Natural killer cell treated with Interleukin-12 subunit alpha and Interleukin-12 subunit beta and Interleukin-15 and Interleukin-18, amount 100 ng/mL, for 72 hours (primary cell): ENCODE results near the gene HHAT. TPM values are rescaled to one million over a fixed set of nuclear protein-coding genes. Genes with fewer than 3 reads are reported as not detected.
"Not testable (repeated sequence)": the region's sequence is repeated elsewhere in the genome, so short reads cannot be mapped to it uniquely, and the experiment has no call there.

ENCODE experiments used
- ATAC-seq, 2 donors: fragments of 150-1000 bp; cut with Tn5 transposase in 1 of 2; sonication (Bioruptor Pico), chemical (Tn5 transposase) in 1 of 2; 2 replicates each; pipeline ENCODE4 v1.10.0; 2021
- DNase-seq: peaks from one replicate; pipeline ENCODE4 v3.0.0; 2022; ENCODE audit warnings: low spot score
- H3K27ac Mint-ChIP-seq, 2 donors: 1 replicate in 1 of 2; 2 replicates in 1 of 2; pipeline ENCODE4 v1.8.0; 2022; ENCODE audit warnings: mixed read lengths in 2 of 2, mild to moderate bottlenecking in 1 of 2, moderate library complexity in 1 of 2
- H3K27me3 Mint-ChIP-seq, 2 donors: 1 replicate in 1 of 2; 2 replicates in 1 of 2; pipeline ENCODE4 v1.8.0; 2022; ENCODE audit warnings: mixed read lengths in 2 of 2
- H3K36me3 Mint-ChIP-seq: one replicate; pipeline ENCODE4 v1.8.0; 2022; ENCODE audit warnings: mixed read lengths
- H3K4me1 Mint-ChIP-seq, 2 donors: 1 replicate in 1 of 2; 2 replicates in 1 of 2; pipeline ENCODE4 v1.8.0; 2022; ENCODE audit warnings: low read depth in 2 of 2, mixed read lengths in 2 of 2, mild to moderate bottlenecking in 1 of 2
- H3K4me3 Mint-ChIP-seq: one replicate; pipeline ENCODE4 v1.8.0; 2022; ENCODE audit warnings: mixed read lengths
- H3K9me3 Mint-ChIP-seq: 2 replicates; pipeline ENCODE4 v1.8.0; 2022; ENCODE audit warnings: mixed read lengths
- total RNA-seq, 2 donors: library from RNA; stranded (reverse); gene quantifications; one replicate each; pipeline ENCODE4 v1.2.3, GENCODE V29; 2022

The HHAT gene
- total RNA-seq, 2 donors from 2014 or later, result 0.56 to 1.0 TPM

GRCh38 chr1:210648588-210649269, 320.0 kb downstream of the HHAT start:
- Mint-ChIP-seq H3K27me3 (no peaks in the 10 kb centered on the region), H3K9me3 (peaks cover 2% of the 10 kb centered on the region), H3K4me1 (peaks cover 0 to 9% of the 10 kb centered on the region in 2 donors), H3K4me3 (no peak overlapping the region), H3K27ac (no peak overlapping the region), H3K36me3 (no peaks in the 10 kb centered on the region)
- DNase-seq, result no peak
- ATAC-seq, result no peak

GRCh38 chr1:210650403-210650802, 321.7 kb downstream of the HHAT start:
- H3K27me3 Mint-ChIP-seq, result no peaks in the 10 kb centered on the region
- peaks cover 0 to 9% of the 10 kb centered on the region in 2 donors for H3K4me1 Mint-ChIP-seq
- DNase-seq (no peak), ATAC-seq (no peak)
- no peak overlapping the region for H3K27ac Mint-ChIP-seq
- H3K9me3 Mint-ChIP-seq, result peaks cover 4% of the 10 kb centered on the region
- no peaks in the 10 kb centered on the region for H3K36me3 Mint-ChIP-seq
- no peak overlapping the region for H3K4me3 Mint-ChIP-seq

- H3K27me3 Mint-ChIP-seq, result no peaks in the 10 kb centered on the region
- peaks cover 0 to 7% of the 10 kb centered on the region in 2 donors for H3K4me1 Mint-ChIP-seq
- no peaks in the 10 kb centered on the region for H3K36me3 Mint-ChIP-seq
- no peak overlapping the region for H3K4me3 Mint-ChIP-seq
- DNase-seq, result no peak
- H3K9me3 Mint-ChIP-seq, result peaks cover 4% of the 10 kb centered on the region
- no peak for ATAC-seq
- no peak overlapping the region for H3K27ac Mint-ChIP-seq
Observed at GRCh38 chr1:210652329-210652954, 323.7 kb downstream of the HHAT start.

GRCh38 chr1:210653771-210654170, 325.1 kb downstream of the HHAT start:
- ATAC-seq, result peak; percentile 51 to 55
- no peak overlapping the region for H3K4me3 Mint-ChIP-seq

GRCh38 chr1:210654176-210654981, 325.7 kb downstream of the HHAT start:
- Mint-ChIP-seq H3K27me3 (no peaks in the 10 kb centered on the region), H3K4me3 (no peak overlapping the region), H3K36me3 (no peaks in the 10 kb centered on the region), H3K9me3 (peaks cover 4% of the 10 kb centered on the region), H3K27ac (no peak overlapping the region), H3K4me1 (no peaks in the 10 kb centered on the region)
- no peak for DNase-seq
- no peak for ATAC-seq

More at GRCh38 chr1:210653771-210654170, 325.1 kb downstream of the HHAT start:
- Mint-ChIP-seq H3K4me1 (no peaks in the 10 kb centered on the region), H3K27me3 (no peaks in the 10 kb centered on the region), H3K36me3 (no peaks in the 10 kb centered on the region), H3K9me3 (peaks cover 4% of the 10 kb centered on the region), H3K27ac (no peak overlapping the region)
- DNase-seq, result no peak

- no peak overlapping the region for H3K27ac Mint-ChIP-seq
- H3K4me1 Mint-ChIP-seq, result no peaks in the 10 kb centered on the region
- H3K9me3 Mint-ChIP-seq, result peaks cover 4% of the 10 kb centered on the region
- no peak for ATAC-seq
- no peaks in the 10 kb centered on the region for H3K27me3 Mint-ChIP-seq
- H3K36me3 Mint-ChIP-seq, result no peaks in the 10 kb centered on the region
- DNase-seq, result no peak
- no peak overlapping the region for H3K4me3 Mint-ChIP-seq
Observed at GRCh38 chr1:210655511-210655910, 326.8 kb downstream of the HHAT start.

GRCh38 chr1:210657806-210658205, 329.1 kb downstream of the HHAT start:
- Mint-ChIP-seq H3K9me3 (peaks cover 4% of the 10 kb centered on the region), H3K27ac (no peak overlapping the region), H3K36me3 (no peaks in the 10 kb centered on the region), H3K4me3 (no peak overlapping the region), H3K4me1 (no peaks in the 10 kb centered on the region), H3K27me3 (no peaks in the 10 kb centered on the region)
- no peak for ATAC-seq
- no peak for DNase-seq

- H3K4me3 Mint-ChIP-seq, H3K36me3 Mint-ChIP-seq, H3K27ac Mint-ChIP-seq, H3K9me3 Mint-ChIP-seq, DNase-seq, H3K4me1 Mint-ChIP-seq, ATAC-seq, H3K27me3 Mint-ChIP-seq: not testable (repeated sequence)
Observed at GRCh38 chr1:210661520-210661919, 332.8 kb downstream of the HHAT start.

GRCh38 chr1:210662291-210663050, 333.8 kb downstream of the HHAT start:
- H3K9me3 Mint-ChIP-seq, result no peaks in the 10 kb centered on the region
- no peaks in the 10 kb centered on the region for H3K27me3 Mint-ChIP-seq
- no peak overlapping the region for H3K4me3 Mint-ChIP-seq
- no peak for DNase-seq
- no peak overlapping the region for H3K27ac Mint-ChIP-seq
- H3K36me3 Mint-ChIP-seq, result no peaks in the 10 kb centered on the region
- no peaks in the 10 kb centered on the region for H3K4me1 Mint-ChIP-seq
- no peak for ATAC-seq

GRCh38 chr1:210663730-210664573, 335.2 kb downstream of the HHAT start:
- H3K4me3 Mint-ChIP-seq, result no peak overlapping the region
- no peaks in the 10 kb centered on the region for H3K27me3 Mint-ChIP-seq
- H3K36me3 Mint-ChIP-seq, result no peaks in the 10 kb centered on the region
- H3K4me1 Mint-ChIP-seq, result no peaks in the 10 kb centered on the region
- DNase-seq (no peak), ATAC-seq (peak in 1 of 2 donors; percentile 6)
- H3K9me3 Mint-ChIP-seq, result no peaks in the 10 kb centered on the region
- no peak overlapping the region for H3K27ac Mint-ChIP-seq

GRCh38 chr1:210669951-210670350, 341.2 kb downstream of the HHAT start:
- H3K4me3 Mint-ChIP-seq, result no peak overlapping the region
- no peak overlapping the region for H3K27ac Mint-ChIP-seq
- no peaks in the 10 kb centered on the region for H3K36me3 Mint-ChIP-seq
- ATAC-seq (no peak), DNase-seq (no peak)
- no peaks in the 10 kb centered on the region for H3K4me1 Mint-ChIP-seq
- H3K9me3 Mint-ChIP-seq, result no peaks in the 10 kb centered on the region
- H3K27me3 Mint-ChIP-seq, result no peaks in the 10 kb centered on the region

- Mint-ChIP-seq H3K9me3 (no peaks in the 10 kb centered on the region), H3K27ac (no peak overlapping the region), H3K36me3 (no peaks in the 10 kb centered on the region), H3K27me3 (no peaks in the 10 kb centered on the region), H3K4me1 (no peaks in the 10 kb centered on the region), H3K4me3 (no peak overlapping the region)
- DNase-seq, result no peak
- ATAC-seq, result no peak
Observed at GRCh38 chr1:210674151-210674550, 345.4 kb downstream of the HHAT start.

GRCh38 chr1:210676539-210676938, 347.8 kb downstream of the HHAT start:
- Mint-ChIP-seq H3K9me3 (no peaks in the 10 kb centered on the region), H3K27ac (no peak overlapping the region), H3K4me1 (no peaks in the 10 kb centered on the region), H3K4me3 (no peak overlapping the region), H3K27me3 (no peaks in the 10 kb centered on the region), H3K36me3 (no peaks in the 10 kb centered on the region)
- DNase-seq (no peak), ATAC-seq (no peak)
